ENCODE measurements around the gene MRAP2. TPM values are rescaled to one million over a fixed set of nuclear protein-coding genes. Genes with fewer than 3 reads are reported as not detected.
"Not testable (repeated sequence)": the region's sequence is repeated elsewhere in the genome, so short reads cannot be mapped to it uniquely, and the experiment has no call there.

MRAP2 gene
- polyA plus RNA-seq, 1 donor = 3.2 TPM

- DNase-seq = no peak
Observed at GRCh38 chr6:84028350-84028749, 5.2 kb upstream of the MRAP2 start.

- DNase-seq = not testable (repeated sequence)
Observed at GRCh38 chr6:84032000-84032399, 1.6 kb upstream of the MRAP2 start.

GRCh38 chr6:84035484-84035883 lies 1.9 kb downstream of the MRAP2 start:
- DNase-seq = no peak

GRCh38 chr6:84037425-84038089 lies 4.0 kb downstream of the MRAP2 start:
- no peak for DNase-seq

GRCh38 chr6:84042603-84043002 lies 9.0 kb downstream of the MRAP2 start:
- no peak for DNase-seq

GRCh38 chr6:84043555-84043954 lies 10.0 kb downstream of the MRAP2 start:
- no peak for DNase-seq

GRCh38 chr6:84046755-84047154 lies 13.2 kb downstream of the MRAP2 start:
- DNase-seq = no peak

- DNase-seq = no peak
Observed at GRCh38 chr6:84048588-84048987, 15.0 kb downstream of the MRAP2 start.

GRCh38 chr6:84050408-84050807 lies 16.8 kb downstream of the MRAP2 start:
- DNase-seq = no peak

- peak; percentile 66 for DNase-seq
Observed at GRCh38 chr6:84052204-84052882, 18.8 kb downstream of the MRAP2 start.

- DNase-seq = no peak
Observed at GRCh38 chr6:84052883-84053241, 19.3 kb downstream of the MRAP2 start.

- DNase-seq = no peak
Observed at GRCh38 chr6:84055647-84056046, 22.1 kb downstream of the MRAP2 start.

GRCh38 chr6:84057908-84058307 lies 24.3 kb downstream of the MRAP2 start:
- no peak for DNase-seq

GRCh38 chr6:84059082-84059481 lies 25.5 kb downstream of the MRAP2 start:
- no peak for DNase-seq

- DNase-seq = no peak
Observed at GRCh38 chr6:84061174-84061573, 27.6 kb downstream of the MRAP2 start.

GRCh38 chr6:84061613-84062398 lies 28.2 kb downstream of the MRAP2 start:
- DNase-seq = no peak

GRCh38 chr6:84062519-84063154 lies 29.1 kb downstream of the MRAP2 start:
- no peak for DNase-seq

- DNase-seq = no peak
Observed at GRCh38 chr6:84065693-84066290, 32.2 kb downstream of the MRAP2 start.

GRCh38 chr6:84066536-84066935 lies 33.0 kb downstream of the MRAP2 start:
- no peak for DNase-seq

- not testable (repeated sequence) for DNase-seq
Observed at GRCh38 chr6:84068873-84069272, 35.3 kb downstream of the MRAP2 start.

- DNase-seq = no peak
Observed at GRCh38 chr6:84072442-84072997, 38.9 kb downstream of the MRAP2 start.

Measured in left kidney (tissue), 2 donors.